ENCODE results near the gene ARF1.
"Not testable (repeated sequence)": the region's sequence is repeated elsewhere in the genome, so short reads cannot be mapped to it uniquely, and the experiment has no call there.

Gene ARF1

GRCh38 chr1:228102791-228103620, 20.5 kb downstream of the ARF1 start, which contains the start of gene C1orf35:
C1orf35 (minus strand) TSS chr1:228103325; CDS start chr1:228103227, 98 bp downstream.
- DNase-seq (ENCODE audit: low read depth): peak; percentile 90

DNA sequence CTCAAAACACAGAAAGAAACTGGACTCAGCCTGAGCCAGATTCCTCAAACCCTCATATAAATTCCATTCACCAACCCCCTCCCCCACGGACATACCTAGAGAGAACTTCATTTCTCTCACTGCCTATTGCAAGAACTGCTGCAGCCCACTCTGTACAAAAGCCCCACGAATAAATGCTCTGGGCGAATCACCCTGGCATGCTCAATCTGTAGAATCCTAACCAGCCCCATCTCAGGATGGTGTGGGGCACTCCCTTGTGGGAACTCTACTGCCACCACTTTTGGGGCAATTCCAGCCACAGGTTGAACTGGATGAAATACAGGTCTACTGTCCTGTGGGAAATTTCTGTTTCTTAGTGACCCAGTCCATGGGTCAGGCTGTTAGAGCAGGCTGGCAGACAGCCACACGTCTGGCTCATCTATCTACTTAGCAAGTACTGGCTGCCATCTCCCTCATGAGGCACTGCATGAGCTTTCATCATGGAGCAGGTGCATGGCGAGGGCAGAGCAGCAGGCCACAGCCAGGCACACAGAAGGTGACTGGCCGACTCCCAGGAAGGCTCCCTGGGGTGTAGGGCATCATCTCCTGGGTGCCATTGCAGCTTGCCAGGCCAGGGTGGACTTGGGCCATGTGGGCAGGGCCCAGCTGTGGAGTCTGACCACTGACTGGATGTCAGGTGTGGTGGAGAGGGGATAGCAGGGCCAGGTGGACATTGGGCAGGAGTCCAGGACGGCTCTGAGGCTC, 22.2 kb downstream of the ARF1 start:
- DNase-seq (ENCODE audit: low read depth): no peak

GRCh38 chr1:228105270-228105995, 22.9 kb downstream of the ARF1 start:
- no peak for DNase-seq (ENCODE audit: low read depth)

- DNase-seq (ENCODE audit: low read depth): no peak
Measured at GRCh38 chr1:228105996-228106799, 23.7 kb downstream of the ARF1 start.

DNA sequence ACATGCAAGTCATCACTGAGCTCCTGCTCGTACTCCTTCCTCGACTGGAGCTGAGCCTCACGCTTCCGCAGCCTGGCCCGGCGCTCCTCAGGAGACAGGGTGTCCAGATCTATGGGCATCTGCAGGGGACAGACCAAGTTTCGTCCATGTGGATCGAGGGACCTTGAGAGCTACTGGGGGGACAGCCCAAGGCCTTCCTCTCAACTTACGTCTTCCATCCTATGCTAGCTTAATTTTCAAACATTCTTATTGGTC, 24.2 kb downstream of the ARF1 start:
- no peak for DNase-seq (ENCODE audit: low read depth)

DNA sequence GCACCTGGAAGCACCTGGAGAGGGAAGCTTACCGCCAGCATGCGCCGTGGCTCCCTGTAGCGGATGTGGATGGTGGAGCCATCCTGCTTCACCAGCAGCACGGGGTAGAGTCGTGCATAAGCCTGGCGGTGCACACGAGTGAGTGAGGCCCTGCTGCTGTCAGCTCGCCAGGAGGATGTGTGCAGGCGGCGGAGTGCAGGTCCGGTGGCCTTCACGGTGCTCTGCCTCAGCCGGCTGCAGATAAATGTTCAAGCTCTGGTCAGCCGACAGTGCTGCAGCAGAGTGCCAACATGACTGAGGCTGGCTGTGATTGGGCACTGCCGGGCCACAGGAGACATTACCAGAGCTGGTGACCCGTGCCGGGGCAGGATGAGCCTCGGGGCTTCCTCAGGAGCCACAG, 25.1 kb downstream of the ARF1 start:
- DNase-seq (ENCODE audit: low read depth): no peak

- DNase-seq (ENCODE audit: low read depth): no peak
Measured at GRCh38 chr1:228108055-228108690, 25.7 kb downstream of the ARF1 start.

DNA sequence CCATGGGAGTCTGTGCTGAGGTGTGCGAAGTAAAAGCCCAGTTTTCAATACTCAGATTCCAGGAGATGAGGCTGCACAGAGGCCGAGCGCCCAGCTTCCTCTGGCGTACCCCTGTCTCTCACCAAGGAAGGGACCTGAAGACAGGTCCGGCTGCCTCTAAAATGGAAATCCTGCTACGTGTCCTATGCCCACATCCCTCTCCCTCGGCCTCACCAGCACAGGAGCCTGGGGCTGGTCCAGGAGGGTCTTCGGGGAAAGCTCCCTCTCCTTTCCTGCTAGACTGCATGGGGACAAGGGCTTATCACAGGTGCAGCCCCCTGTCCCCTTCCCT, 26.2 kb downstream of the ARF1 start:
- no peak for DNase-seq (ENCODE audit: low read depth)

GRCh38 chr1:228109073-228109961, 26.8 kb downstream of the ARF1 start, which contains the start of gene MRPL55:
MRPL55 (minus strand) TSS chr1:228109299; CDS start chr1:228108260, 1,039 bp downstream.
- DNase-seq (ENCODE audit: low read depth): peak; percentile 96

- no peak for DNase-seq (ENCODE audit: low read depth)
Measured at GRCh38 chr1:228109962-228110488, 27.5 kb downstream of the ARF1 start.

- no peak for DNase-seq (ENCODE audit: low read depth)
Measured at GRCh38 chr1:228110556-228110955, 28.0 kb downstream of the ARF1 start.

- DNase-seq (ENCODE audit: low read depth): not testable (repeated sequence)
Measured at GRCh38 chr1:228111315-228111714, 28.8 kb downstream of the ARF1 start.

GRCh38 chr1:228112167-228112566, 29.7 kb downstream of the ARF1 start:
- no peak for DNase-seq (ENCODE audit: low read depth)

- no peak for DNase-seq (ENCODE audit: low read depth)
Measured at GRCh38 chr1:228112617-228113016, 30.1 kb downstream of the ARF1 start.

- no peak for DNase-seq (ENCODE audit: low read depth)
Measured at GRCh38 chr1:228114827-228115226, 32.3 kb downstream of the ARF1 start.

GRCh38 chr1:228117335-228117734, 34.8 kb downstream of the ARF1 start:
- DNase-seq (ENCODE audit: low read depth): no peak

- no peak for DNase-seq (ENCODE audit: low read depth)
Measured at GRCh38 chr1:228118040-228118439, 35.5 kb downstream of the ARF1 start.

DNA sequence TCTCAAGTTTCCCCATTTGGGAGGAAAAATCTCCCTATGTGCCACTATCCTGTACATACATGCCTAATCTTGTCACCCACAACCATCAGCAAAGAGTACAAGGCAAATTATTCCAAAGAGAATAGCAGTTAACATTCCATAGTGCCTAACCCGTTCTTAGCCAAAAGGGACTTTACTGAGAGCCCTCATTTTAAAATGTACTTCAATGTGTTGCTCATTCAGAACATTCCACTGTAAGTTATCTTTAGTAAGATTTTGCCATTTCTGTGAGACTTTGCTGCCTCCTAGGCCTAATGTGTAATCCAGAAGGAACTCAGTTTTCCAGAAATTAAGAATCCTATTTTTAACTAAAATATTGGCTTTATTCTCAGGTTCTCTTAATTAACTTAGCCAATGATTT, 37.8 kb downstream of the ARF1 start:
- DNase-seq (ENCODE audit: low read depth): no peak

DNA sequence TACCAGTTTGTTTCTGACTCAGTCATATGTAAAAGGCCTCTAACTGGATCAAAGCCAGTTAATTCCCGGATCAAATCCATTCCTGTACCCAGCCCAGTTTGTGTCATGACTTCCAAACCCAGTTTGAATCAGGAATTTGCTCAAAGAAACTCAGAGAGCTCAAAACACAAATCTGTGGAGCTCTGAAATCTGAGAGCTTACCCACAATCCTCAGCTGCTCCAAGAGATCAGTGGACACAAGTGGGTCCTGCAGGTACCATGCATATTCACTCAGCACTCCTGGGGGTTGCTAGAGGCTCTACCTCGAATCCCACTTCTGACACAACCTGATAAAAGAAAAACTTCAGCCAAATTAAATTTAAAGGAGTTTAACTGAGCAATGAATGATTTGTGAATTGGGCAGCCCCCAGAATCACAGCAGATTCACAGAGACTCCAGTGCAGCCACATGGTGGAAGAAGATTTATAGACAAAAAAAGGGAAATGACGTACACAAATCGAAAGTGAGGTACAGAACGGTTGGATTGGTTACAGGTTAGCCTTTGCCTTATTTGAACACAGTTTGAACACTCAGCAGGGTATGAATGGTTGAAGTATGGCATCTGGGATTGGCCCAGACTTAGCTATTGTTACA, 38.5 kb downstream of the ARF1 start:
- no peak for DNase-seq (ENCODE audit: low read depth)

GRCh38 chr1:228122921-228123441, 40.5 kb downstream of the ARF1 start:
- no peak for DNase-seq (ENCODE audit: low read depth)
